ENCODE data around the gene SCAMP1. TPM values are rescaled to one million over a fixed set of nuclear protein-coding genes. Genes with fewer than 3 reads are reported as not detected.

The SCAMP1 gene
- total RNA-seq, 2 experiments from 2014 or later, result 13.6 to 14.8 TPM

DNA sequence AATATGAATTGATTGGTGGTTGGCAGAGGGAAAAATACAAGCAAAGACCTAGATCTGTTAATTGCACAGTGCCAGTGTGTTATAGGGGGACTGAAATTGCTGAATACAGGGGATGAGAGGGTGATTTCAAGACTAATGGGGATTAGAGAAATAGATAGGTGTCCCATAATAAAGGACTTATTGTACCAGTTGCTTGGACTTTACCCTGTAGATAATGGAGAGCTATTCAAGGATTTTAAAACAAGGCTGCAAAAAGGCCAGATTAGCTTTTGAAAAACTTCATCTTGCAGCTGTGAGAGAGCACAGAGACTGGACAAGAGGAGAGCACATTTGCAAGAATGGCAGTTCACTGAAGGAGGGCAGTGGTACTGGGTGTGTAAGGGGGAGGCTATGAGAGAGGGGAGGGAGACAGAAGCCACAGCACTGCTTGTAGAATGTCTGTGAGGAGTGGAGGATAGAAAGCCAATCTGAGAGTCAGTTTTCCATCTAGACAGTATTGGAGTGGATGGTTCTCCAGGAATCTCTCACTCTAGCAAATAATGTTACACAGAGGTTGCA is 28.8 kb upstream of the SCAMP1 start:
- Mint-ChIP-seq H3K27ac (no peak overlapping the region), H3K9me3 (no peaks in the 10 kb centered on the region)
- POLR2A ChIA-PET, result no interaction called here

DNA sequence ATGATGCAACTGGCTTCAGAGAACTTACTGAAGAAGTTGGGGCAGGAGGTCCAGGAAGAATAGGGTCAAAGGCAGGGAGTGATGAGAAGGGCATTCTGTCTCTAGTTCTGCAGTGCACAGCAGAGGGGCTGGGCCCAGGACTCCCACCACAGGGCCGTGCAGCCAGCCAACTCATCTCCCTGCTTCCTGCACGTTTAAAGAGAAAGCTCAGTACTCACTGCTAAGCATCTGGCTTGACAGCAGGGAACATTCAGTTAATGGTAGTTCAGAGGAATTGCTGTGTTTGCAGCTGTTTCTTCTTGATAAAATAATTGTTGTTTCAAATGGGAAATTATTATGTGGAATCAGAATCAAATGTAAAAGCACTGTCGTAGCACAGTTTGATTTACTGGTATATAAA is 25.6 kb upstream of the SCAMP1 start:
- H3K27me3 Mint-ChIP-seq, result peaks cover 5% of the 10 kb centered on the region
- intact Hi-C loops (cut with micrococcal nuclease), result no loop called here
- H3K4me1 Mint-ChIP-seq (ENCODE audit: low read depth), result no peaks in the 10 kb centered on the region
- ChIA-PET CTCF (no interaction called here), POLR2A (interaction anchor here (0.8 kb wide), 1 partner anchor 10 kb away, joined by 3 read pairs; no protein-coding TSS in a partner anchor)
- DNase-seq, result no peak
- peaks cover 9% of the 10 kb centered on the region for H3K9me3 Mint-ChIP-seq
- TF ChIP-seq, protein P1, sequence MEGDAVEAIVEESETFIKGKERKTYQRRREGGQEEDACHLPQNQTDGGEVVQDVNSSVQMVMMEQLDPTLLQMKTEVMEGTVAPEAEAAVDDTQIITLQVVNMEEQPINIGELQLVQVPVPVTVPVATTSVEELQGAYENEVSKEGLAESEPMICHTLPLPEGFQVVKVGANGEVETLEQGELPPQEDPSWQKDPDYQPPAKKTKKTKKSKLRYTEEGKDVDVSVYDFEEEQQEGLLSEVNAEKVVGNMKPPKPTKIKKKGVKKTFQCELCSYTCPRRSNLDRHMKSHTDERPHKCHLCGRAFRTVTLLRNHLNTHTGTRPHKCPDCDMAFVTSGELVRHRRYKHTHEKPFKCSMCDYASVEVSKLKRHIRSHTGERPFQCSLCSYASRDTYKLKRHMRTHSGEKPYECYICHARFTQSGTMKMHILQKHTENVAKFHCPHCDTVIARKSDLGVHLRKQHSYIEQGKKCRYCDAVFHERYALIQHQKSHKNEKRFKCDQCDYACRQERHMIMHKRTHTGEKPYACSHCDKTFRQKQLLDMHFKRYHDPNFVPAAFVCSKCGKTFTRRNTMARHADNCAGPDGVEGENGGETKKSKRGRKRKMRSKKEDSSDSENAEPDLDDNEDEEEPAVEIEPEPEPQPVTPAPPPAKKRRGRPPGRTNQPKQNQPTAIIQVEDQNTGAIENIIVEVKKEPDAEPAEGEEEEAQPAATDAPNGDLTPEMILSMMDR (IDR thresholded peaks at IDR 0.05), result no peak
- H3K36me3 Mint-ChIP-seq (ENCODE audit: low read depth), result no peaks in the 10 kb centered on the region
- H3K27ac Mint-ChIP-seq, result no peak overlapping the region
- no peak for ATAC-seq
- no peak overlapping the region for H3K4me3 Mint-ChIP-seq

More for the DNA sequence above, 28.8 kb upstream of the SCAMP1 start:
- peaks cover 11% of the 10 kb centered on the region for H3K27me3 Mint-ChIP-seq
- intact Hi-C loops (cut with micrococcal nuclease), result no loop called here
- ATAC-seq (no peak), DNase-seq (no peak)
- TF ChIP-seq, protein P1 (IDR thresholded peaks at IDR 0.05), result no peak
- no peak overlapping the region for H3K4me3 Mint-ChIP-seq
- no peaks in the 10 kb centered on the region for H3K36me3 Mint-ChIP-seq (ENCODE audit: low read depth)
- CTCF ChIA-PET, result no interaction called here
- no peaks in the 10 kb centered on the region for H3K4me1 Mint-ChIP-seq (ENCODE audit: low read depth)

DNA sequence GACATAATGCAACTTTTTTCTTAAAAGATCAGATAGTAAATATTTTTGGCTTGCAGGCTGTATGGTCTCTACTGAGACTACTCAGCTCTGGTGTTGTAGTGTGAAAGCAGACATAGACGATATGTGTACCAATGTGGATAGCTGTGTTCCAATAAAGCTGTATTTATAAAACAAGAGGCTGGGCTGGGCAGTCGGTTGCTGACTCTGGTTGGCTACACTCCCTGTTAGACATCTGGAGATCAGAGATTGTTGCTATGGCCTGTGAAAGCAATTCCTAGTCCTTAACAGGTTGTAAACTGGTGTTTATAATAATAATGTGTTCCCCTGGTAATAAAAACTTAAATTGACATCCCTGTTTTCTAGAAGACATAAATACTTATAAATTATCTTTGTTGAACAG is 24.4 kb upstream of the SCAMP1 start:
- intact Hi-C loops (cut with micrococcal nuclease), result no loop called here
- Mint-ChIP-seq H3K27ac (no peak overlapping the region), H3K36me3 (ENCODE audit: low read depth) (no peaks in the 10 kb centered on the region), H3K4me1 (ENCODE audit: low read depth) (no peaks in the 10 kb centered on the region), H3K4me3 (no peak overlapping the region), H3K9me3 (peaks cover 9% of the 10 kb centered on the region), H3K27me3 (peaks cover 5% of the 10 kb centered on the region)
- TF ChIP-seq, protein P1 (IDR thresholded peaks at IDR 0.05), result no peak
- ChIA-PET POLR2A (no interaction called here), CTCF (no interaction called here)
- ATAC-seq (no peak), DNase-seq (no peak)

DNA sequence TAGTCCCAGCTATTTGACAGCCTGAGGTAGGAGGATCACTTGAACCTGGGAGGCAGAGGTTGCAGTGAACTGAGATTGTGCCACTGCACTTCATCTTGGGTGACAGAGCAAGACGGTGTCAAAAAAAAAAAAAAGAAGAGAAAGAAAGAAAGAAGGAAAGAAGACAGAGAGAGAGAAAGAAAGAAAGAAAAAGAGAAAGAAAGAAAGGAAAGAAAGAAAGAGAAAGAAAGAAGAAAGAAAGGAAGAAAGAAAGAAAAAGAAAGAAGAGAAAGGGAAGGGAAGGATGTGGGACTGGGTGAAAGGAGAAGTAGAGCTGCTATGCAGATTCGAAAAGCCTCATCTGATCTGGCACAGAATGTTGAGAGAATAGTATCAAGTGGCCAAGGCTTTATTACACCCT is 23.7 kb upstream of the SCAMP1 start:
- H3K4me3 Mint-ChIP-seq, result no peak overlapping the region
- ChIA-PET CTCF (no interaction called here), POLR2A (no interaction called here)
- H3K27me3 Mint-ChIP-seq, result peaks cover 3% of the 10 kb centered on the region
- H3K9me3 Mint-ChIP-seq, result peaks cover 9% of the 10 kb centered on the region
- no peaks in the 10 kb centered on the region for H3K4me1 Mint-ChIP-seq (ENCODE audit: low read depth)
- TF ChIP-seq, protein P1 (IDR thresholded peaks at IDR 0.05), result no peak
- ATAC-seq, result no peak
- no peak for DNase-seq
- no peak overlapping the region for H3K27ac Mint-ChIP-seq
- intact Hi-C loops (cut with micrococcal nuclease), result no loop called here
- H3K36me3 Mint-ChIP-seq (ENCODE audit: low read depth), result no peaks in the 10 kb centered on the region

DNA sequence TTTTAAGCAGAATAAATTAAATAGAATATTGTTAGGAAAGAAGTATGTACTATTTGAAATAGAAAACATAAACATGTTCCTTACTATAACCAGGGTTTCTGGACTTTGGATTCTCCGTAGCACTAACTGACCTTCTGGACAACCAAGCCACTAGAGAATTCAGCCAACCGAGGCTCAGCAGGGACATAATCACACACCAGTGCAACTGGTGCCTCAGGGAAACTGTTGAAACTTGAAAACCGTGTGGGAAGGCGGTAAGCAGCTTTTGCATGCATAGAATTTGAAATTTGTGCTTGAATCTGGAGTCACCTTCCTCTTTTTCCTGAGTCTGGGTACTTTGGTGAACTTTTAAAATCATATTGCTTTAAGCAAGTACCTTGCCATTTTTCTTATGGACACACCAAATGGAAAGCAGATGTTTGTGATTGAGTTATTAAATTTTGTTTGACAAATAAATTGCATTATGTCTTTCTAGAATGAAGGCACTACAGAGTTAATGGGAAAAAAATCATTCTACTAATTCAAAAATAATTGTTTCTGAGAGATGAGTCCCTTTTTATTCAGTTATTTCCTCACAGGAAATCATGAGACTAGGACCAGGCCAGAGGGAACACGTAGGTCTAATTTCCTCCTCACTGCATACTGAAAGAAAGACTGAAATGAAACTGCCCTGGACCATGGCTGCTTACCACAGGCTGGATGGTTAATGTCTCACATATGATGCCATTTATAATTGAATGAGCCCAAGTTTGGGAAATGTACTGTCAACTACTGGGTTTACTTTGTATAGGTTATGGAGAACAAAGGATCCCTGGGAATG is 20.6 kb upstream of the SCAMP1 start:
- Mint-ChIP-seq H3K4me3 (no peak overlapping the region), H3K9me3 (peaks cover 9% of the 10 kb centered on the region), H3K27ac (no peak overlapping the region), H3K4me1 (ENCODE audit: low read depth) (no peaks in the 10 kb centered on the region), H3K27me3 (peaks cover 4% of the 10 kb centered on the region), H3K36me3 (ENCODE audit: low read depth) (no peaks in the 10 kb centered on the region)
- CTCF ChIA-PET, result interaction anchor here (1.1 kb wide), 1 partner anchor 128 kb away, joined by 3 read pairs; no protein-coding TSS in a partner anchor
- TF ChIP-seq, protein P1 (IDR thresholded peaks at IDR 0.05), result no peak
- intact Hi-C loops (cut with micrococcal nuclease), result no loop called here
- POLR2A ChIA-PET, result no interaction called here
- DNase-seq, result no peak
- ATAC-seq, result no peak

All from activated CD8-positive, alpha-beta T cell treated with anti-CD3 and anti-CD28 coated beads for 36 hours (primary cell).